AG10803 (cell line): ENCODE measurements around the gene CRYGC.

Experiments
- DNase-seq: peaks from one replicate; pipeline ENCODE4 v3.0.0; 2010; ENCODE audit warnings: low read depth
- H3K4me3 ChIP-seq: 2 replicates; pipeline ENCODE4 v1.5.1; 2011; ENCODE audit warnings: mild to moderate bottlenecking, low read length, control low read depth
- TF ChIP-seq, protein P1 (sequence below): conservative IDR thresholded peaks from 2 replicates; pipeline ENCODE4 v1.5.1; 2011; ENCODE audit warnings: mild to moderate bottlenecking, low read length, control low read depth, inconsistent platforms

Gene CRYGC

GRCh38 chr2:208164951-208165755 lies 35.5 kb upstream of the CRYGC start:
- DNase-seq, result no peak
- no peak overlapping the region for H3K4me3 ChIP-seq
- TF ChIP-seq, protein P1, sequence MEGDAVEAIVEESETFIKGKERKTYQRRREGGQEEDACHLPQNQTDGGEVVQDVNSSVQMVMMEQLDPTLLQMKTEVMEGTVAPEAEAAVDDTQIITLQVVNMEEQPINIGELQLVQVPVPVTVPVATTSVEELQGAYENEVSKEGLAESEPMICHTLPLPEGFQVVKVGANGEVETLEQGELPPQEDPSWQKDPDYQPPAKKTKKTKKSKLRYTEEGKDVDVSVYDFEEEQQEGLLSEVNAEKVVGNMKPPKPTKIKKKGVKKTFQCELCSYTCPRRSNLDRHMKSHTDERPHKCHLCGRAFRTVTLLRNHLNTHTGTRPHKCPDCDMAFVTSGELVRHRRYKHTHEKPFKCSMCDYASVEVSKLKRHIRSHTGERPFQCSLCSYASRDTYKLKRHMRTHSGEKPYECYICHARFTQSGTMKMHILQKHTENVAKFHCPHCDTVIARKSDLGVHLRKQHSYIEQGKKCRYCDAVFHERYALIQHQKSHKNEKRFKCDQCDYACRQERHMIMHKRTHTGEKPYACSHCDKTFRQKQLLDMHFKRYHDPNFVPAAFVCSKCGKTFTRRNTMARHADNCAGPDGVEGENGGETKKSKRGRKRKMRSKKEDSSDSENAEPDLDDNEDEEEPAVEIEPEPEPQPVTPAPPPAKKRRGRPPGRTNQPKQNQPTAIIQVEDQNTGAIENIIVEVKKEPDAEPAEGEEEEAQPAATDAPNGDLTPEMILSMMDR, result no peak

DNA sequence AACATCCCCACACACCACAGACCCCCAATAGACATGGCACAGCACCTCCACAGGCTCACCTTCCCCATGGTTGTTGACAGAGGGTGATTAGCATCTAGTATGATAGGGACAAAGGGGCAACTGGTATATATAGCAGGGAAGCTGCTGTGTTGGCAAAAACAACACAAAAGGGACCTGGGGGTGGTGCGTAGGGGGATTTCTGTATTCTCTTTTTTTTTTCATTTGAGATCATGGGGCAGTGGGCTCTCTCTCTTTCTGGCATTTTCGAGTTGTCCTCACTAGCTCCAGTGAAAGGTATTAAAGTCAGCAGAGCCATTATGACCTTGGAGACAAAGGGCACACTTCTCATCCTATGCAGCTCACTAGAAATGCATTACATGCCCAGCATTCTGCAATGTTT lies 33.9 kb upstream of the CRYGC start, which contains the start of gene CRYGA:
Gene CRYGA (minus strand): TSS at position 101 of the 400 bp plus-strand sequence. CDS start 33 bp downstream, at position 68.
- TF ChIP-seq, protein P1, result no peak
- H3K4me3 ChIP-seq, result no peak within 1 kb of the TSS
- no peak for DNase-seq

GRCh38 chr2:208156439-208156838 lies 26.8 kb upstream of the CRYGC start:
- no peak for DNase-seq
- TF ChIP-seq, protein P1, result no peak
- H3K4me3 ChIP-seq, result no peak overlapping the region

- H3K4me3 ChIP-seq, result no peak overlapping the region
- DNase-seq, result no peak
- TF ChIP-seq, protein P1, result no peak
These were observed 23.5 kb upstream of the CRYGC start for GRCh38 chr2:208153156-208153555.

- TF ChIP-seq, protein P1, result no peak
- DNase-seq, result no peak
- H3K4me3 ChIP-seq, result no peak overlapping the region
These were observed 21.3 kb upstream of the CRYGC start for GRCh38 chr2:208150956-208151355.

- H3K4me3 ChIP-seq, result no peak overlapping the region
- TF ChIP-seq, protein P1, result no peak
- no peak for DNase-seq
These were observed 20.5 kb upstream of the CRYGC start for GRCh38 chr2:208150094-208150493.

GRCh38 chr2:208148803-208149202 lies 19.2 kb upstream of the CRYGC start:
- DNase-seq, result no peak
- no peak overlapping the region for H3K4me3 ChIP-seq
- TF ChIP-seq, protein P1, result peak; percentile 10; the same call in 1 of the 2 replicates
